T47D (cell line): ENCODE measurements around the gene SEC11A.
A peak's percentile ranks its signal among the peaks of the same experiment; 100 is the strongest.
"Not testable (repeated sequence)": the region's sequence is repeated elsewhere in the genome, so short reads cannot be mapped to it uniquely, and the experiment has no call there.

Source experiments
- DNase-seq, 2 experiments: peaks; one replicate each; pipeline versions ENCODE4 v3.0.0 to v3.0.0-alpha.2; 2011 to 2012; ENCODE audit warnings: low read depth in 1 of 2, low spot score in 1 of 2
- JUND ChIP-seq: IDR thresholded peaks from 2 replicates; pipeline ENCODE4 v1.6.1; 2012; ENCODE audit warnings: low read depth
- in situ Hi-C: cut with HindIII; loops from 2 replicates; pipeline ENCODE4 v1.10.0; 2016; ENCODE audit warnings: low sequenced_read_pairs, low pct_unique_long_range_greater_than_20kb

Gene SEC11A

DNA sequence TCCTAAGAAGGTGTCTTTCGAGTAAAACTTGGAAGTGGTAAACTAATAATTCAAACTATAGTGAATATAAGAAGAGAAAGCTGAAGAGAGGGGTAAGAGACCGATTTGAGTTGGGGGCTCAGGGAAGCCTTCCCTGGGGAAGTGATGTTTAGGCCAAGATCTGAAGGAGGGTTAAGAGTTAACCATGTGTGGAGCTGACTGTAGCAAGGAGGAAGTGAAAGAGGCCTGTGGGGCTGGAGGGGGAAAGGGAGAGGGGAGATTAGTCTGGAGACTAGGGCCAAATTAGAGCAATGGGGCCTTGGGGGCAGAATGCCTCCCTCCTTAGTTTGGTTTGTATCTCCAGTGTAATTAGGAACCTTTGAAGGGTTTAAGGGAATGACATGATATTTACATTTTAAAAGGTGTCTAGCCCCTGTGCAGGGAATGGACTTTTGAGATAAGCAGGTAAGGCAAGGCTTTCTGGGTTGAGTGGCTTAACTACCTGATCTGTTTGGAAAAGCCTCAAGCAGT is 34.7 kb upstream of the SEC11A start:
- DNase-seq: no peak
- TF ChIP-seq JUND: no peak
- in situ Hi-C loops: no loop called here

DNA sequence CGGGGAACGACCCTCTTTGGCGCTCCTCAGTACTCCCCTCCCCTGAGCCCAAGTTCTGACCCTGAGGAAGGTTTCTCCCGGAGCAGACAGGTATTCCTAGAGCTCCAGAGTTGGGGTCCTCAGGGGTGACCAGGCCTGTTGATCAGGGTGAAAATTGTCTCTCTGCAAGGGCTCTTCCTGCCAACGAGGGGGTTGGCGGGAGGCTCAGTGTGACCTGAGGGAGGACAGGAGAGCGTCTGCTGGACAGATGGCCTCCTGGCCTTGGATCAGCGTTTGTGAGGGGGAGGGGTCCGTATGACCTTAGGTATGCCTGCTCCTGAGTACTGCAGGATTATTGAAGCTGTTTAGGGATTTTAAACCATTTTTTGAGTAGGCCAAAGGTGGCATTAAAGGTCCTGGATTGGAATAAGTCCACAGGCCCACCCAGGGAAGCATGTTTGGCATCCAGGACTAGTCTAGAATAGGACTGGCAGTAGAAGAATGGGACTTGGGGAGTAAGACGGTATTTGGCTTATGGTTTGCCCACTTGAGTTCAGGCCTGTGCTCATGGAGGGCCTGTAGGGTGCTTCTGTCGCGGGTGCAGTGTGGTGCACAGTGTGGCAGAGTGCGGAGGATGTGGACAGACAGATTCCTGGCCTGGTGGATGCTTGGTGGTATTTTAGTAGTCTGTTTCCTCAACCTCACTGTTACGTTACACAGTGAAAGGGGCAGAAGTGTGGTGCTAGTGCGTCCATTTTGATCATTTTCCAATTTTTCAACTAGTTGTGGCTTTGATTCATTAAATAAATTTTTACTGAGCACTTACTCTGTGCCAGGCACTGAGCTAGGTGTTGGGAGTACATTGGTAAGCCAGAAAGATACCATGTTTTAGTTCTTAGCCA is 33.4 kb upstream of the SEC11A start:
- TF ChIP-seq JUND: no peak
- peak in 1 of 2 experiments; percentile 52 for DNase-seq
- in situ Hi-C loops: no loop called here

DNA sequence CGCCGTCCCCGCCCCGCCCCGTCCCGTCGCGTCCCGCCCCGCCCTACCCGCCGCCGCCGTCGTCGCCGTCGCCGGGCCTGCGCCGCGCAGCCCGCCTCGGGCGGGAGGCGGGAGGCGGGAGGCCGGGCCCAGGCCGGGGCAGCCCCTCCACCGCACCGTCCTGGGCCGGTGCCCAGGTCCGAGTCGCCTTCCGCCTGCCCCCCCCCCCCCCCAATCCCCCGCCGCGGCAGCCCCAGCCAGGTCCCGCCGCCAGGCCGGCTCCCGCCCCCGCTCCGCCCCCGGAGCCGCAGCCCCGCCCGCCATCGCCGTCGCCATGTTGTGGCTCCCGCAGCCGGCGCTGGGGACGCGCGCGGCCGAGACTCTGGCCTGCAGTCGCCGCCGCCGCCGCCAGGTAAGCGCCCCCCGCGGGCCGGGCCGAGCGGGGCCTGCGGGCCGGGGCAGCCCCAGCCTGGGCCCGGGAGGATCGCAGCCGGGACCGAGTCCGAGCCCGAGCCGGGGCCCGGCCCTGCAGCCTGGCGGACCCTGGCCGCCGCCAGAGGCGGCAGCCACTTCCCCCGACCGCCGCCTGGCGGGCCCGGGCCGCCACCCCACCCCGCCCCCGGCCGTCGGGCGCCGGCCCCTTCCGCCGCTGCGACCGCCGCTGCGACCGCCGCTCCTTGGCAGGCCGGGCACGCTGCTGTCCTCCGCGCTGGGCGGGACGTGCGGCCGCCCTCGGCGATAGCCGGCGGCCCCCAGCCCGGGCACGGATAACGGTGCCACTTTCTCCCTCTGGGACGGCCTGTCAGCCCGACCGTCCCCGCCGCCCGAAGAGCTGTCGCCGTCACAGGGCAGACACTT is 32.6 kb upstream of the SEC11A start, which contains the start of gene ZNF592:
ZNF592 (plus strand) TSS at position 319 of the 837 bp plus-strand sequence. CDS start 34,084 bp downstream, outside the sequence.
- peak; percentile 62 to 91 for DNase-seq
- in situ Hi-C loops: no loop called here
- TF ChIP-seq JUND: no peak

DNA sequence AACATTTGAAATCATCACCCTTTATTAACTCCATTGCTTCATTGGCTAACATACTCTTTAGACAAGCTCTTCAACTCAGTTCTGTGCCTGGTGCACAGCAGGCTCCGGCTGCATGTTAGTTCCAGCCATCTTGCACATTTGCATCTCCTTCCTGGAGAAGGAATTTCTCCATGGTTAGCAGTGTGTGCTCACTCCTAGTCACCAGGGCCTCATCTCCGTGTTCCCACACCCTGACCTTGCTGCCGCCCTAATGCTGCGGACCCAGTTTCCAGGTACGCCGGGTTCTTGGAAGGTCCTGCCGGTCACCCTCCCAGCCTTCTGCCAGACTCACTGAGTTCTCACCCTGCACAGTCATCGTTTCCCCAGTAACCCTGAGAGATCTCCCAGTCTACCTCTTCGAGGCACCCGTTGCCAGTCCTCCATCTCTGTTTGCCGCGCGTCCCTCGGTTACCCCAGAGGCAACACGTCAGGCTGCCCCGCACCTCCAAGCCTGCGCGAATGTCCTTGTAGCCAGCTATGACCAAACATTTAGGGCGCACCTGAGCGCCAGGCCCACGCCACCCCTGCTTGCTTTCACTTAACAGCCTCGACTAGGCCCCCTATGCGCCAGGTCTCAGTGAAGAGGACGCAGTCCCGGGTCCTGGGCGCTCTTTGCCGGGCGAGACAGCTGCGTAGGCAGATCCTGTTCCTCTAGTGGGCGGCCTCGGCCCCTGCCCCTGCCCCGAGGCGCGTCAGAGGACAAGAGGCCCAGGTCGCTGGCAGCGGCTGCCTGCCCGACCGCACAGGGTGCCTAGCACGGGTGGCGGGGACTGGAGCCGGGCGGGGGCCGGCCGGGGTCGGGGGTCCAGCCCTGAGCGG is 31.7 kb upstream of the SEC11A start:
- peak; percentile 26 to 87 for DNase-seq
- no peak for TF ChIP-seq JUND
- in situ Hi-C loops: no loop called here

DNA sequence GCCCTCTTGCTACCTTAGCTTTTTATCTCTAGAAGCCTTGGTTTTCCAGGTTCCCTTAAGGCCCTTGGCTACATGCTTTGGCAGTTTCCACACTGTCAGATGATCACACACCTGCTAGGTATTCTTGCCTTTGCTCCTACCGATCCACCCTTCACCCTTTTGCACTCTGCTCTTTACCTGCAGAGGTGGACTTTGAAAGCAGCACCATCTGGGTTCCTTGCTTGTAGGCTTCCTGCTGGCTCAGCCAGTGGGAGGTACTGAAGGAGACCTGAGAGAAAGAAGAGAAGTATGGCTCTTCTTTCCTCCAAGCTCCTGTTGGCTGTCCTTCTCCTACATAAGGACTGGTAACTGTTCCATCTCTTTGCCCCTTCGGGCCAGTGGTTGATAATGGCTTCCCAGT is 25.2 kb upstream of the SEC11A start:
- no peak for DNase-seq
- no peak for TF ChIP-seq JUND
- in situ Hi-C loops: no loop called here

DNA sequence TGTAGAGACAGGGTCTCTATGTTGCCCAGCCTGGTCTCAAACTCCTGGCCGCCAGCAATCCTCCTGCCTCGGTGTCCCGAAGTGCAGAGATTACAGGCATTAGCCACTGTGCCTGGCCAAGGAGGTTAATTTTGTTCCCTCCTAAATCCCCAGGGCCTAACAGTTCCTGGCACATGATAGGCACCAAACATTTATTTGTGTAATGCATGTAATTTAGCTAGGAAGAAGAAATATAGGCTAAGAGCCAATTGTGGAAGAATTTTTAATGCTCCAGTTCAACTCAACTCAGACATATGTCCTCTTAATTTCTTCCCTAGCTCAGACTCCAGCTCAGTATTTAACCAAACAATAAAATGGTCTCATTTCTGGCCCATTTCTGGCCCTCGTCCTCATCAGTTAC is 24.8 kb upstream of the SEC11A start:
- DNase-seq: no peak
- TF ChIP-seq JUND: no peak
- in situ Hi-C loops: no loop called here

DNA sequence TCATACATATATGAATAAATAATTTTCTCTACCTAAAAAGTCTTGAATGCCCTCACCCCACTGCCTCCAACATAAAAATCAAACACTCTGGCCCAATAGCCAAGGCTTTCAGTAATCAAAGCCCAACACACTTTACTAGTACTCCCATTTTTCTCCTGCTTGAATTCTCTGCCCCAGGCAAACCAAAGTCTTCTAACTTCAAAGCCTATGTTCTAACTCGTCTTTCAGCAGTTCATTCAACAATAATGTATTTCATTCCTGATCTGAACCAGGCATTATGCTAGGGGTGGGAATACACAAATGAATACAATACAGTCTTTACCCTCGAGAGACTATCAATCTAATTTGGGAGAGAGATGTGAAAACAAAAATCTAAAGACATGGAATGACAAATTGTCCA is 21.1 kb upstream of the SEC11A start:
- in situ Hi-C loops: no loop called here

DNA sequence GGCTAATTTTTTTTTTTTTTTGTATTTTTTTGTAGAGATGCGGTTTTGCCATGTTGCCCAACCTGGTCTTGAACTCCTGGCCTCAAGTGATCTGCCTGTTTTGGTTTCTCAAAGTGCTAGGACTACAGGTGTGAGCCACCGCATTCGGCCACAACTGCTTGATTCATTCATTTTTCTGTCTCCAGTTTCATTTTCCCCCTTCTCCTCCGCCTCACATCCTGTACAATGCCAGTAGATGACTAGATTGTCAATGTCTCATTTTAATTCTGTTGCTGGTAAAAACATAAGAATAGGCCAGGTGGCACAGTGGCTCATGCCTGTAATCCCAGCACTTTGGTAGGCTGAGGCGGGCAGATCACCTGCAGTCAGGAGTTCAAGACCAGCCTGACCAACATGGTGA is 20.4 kb upstream of the SEC11A start:
- TF ChIP-seq JUND: no peak
- in situ Hi-C loops: no loop called here
- no peak for DNase-seq

More for the DNA sequence above, 21.1 kb upstream of the SEC11A start:
- no peak for TF ChIP-seq JUND
- no peak for DNase-seq

DNA sequence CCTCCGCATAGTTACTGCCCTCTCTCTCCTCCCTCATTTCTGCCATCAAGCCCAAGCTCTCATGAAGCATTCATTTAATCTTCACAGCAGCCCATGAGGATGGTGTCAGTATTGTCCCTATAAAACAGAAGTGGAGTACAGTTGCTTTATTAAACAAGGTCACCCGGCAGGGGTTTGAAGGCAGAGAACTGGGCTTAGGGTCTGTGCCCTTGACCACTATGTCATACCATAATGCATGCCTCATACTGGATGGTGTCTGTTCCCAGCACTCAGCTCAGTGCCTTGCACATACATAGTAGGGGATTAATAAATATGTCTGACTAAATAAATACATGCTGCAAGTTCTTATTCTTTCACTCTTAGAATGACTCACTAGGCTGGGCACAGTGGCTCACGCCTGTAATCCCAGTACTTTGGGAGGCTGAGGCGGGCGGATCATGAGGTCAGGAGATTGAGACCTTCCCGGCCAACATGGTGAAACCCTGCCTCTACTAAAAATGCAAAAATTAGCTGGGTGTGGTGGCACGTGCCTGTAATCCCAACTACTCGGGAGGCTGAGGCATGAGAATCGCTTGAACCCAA is 19.6 kb upstream of the SEC11A start:
- in situ Hi-C loops, DNase-seq: not testable (repeated sequence)

DNA sequence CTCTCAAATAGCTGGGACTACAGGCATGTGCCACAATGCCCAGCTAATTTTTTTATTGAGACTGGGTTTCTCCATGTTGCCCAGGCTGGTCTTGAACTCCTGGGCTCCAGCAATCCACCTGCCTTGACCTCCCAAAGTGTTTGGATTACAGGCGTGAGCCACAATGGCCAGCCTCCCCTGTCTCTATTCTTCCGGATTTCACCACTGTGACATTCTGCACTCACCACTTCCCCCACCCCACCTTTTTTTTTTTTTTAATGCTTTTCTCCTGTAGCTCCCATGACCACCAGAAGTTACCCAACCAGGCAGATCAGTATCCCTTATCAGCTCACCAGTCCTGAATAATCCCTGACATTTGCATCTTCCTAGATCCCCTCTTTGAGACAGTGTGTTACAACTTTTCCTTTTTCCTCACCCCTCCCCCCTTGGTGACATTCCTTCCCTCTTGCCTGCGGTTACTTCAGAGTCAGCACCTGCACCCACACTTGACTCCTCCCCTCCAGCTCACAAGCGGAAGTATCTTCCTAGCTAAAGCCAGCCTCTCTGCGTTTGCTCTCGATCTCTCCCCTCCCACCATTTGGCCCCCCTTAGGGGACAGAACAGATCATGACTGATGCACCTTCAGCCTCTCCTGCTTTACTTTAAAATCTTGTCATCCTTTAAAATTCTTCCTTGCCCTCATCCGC is 19.0 kb upstream of the SEC11A start:
- peak; percentile 47 to 95 for DNase-seq
- no peak for TF ChIP-seq JUND
- in situ Hi-C loops: no loop called here

DNA sequence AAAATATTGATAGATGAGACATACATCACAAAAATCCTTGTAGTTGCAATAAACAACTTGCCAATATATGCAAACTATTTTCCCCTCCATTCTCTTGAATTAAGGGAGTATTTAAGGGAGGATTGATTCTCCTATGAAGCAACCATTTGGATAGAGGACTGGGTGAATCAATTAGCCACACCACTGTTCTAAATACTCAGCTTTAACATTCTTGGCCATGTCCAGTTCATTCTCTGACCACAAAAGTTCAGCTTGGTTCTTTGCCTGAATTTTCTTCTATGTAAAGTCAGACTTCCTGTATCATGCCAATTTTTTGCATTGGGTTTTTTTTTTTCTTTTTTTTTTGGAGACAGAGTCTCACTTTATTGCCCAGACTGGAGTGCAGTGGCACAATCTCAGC is 15.8 kb upstream of the SEC11A start:
- TF ChIP-seq JUND: no peak

More for the DNA sequence above, 15.8 kb upstream of the SEC11A start:
- in situ Hi-C loops: no loop called here
- DNase-seq: no peak
